Stomach (tissue), 9 donors: Measurements from ENCODE around the gene PLXNB1. TPM values are rescaled to one million over a fixed set of nuclear protein-coding genes. Genes with fewer than 3 reads are reported as not detected.

Source experiments
- DNase-seq, 2 donors: peaks; one replicate each; pipeline versions ENCODE4 v3.0.0 to v3.0.0-alpha.2; 2013 to 2019
- H3K27ac ChIP-seq, 5 donors: fragments of 200-600 bp in 4 of 5; sonication (generic) in 4 of 5; one replicate each; pipeline ENCODE4 v1.5.1; 2013 to 2019; ENCODE audit warnings: mild to moderate bottlenecking in 1 of 5, moderate library complexity in 1 of 5
- H3K27me3 ChIP-seq, 3 donors: fragments of 200-600 bp; sonication (generic); one replicate each; pipeline ENCODE4 v1.5.1; 2017 to 2019; ENCODE audit warnings: mixed run types in 1 of 3
- H3K36me3 ChIP-seq, 4 donors: fragments of 200-600 bp; sonication (generic); 1 replicate in 3 of 4; 2 replicates in 1 of 4; pipeline ENCODE4 v1.5.1; 2016 to 2019
- H3K4me1 ChIP-seq, 4 donors: fragments of 200-600 bp; sonication (generic); one replicate each; pipeline ENCODE4 v1.5.1; 2016 to 2019
- H3K4me3 ChIP-seq, 4 donors: fragments of 200-600 bp; sonication (generic) in 3 of 4; one replicate each; pipeline ENCODE4 v1.5.1; 2016 to 2019; ENCODE audit warnings: mild to moderate bottlenecking in 1 of 4
- H3K9me3 ChIP-seq, 4 donors: fragments of 200-600 bp; sonication (generic); one replicate each; pipeline ENCODE4 v1.5.1; 2016 to 2019
- EP300 ChIP-seq: sonication (generic); formaldehyde crosslinking; IDR thresholded peaks from one replicate; pipeline ENCODE4 v1.6.1; 2017; ENCODE audit warnings: antibody characterized with exemption
- POLR2A ChIP-seq, 4 donors: fragments of 450-650 bp; IDR thresholded peaks; one replicate each; pipeline ENCODE4 v1.6.1; 2016; ENCODE audit warnings: antibody characterized with exemption in 4 of 4, control low read depth in 2 of 4, mild to moderate bottlenecking in 1 of 4, moderate library complexity in 1 of 4
- POLR2AphosphoS5 ChIP-seq, 3 donors: sonication (generic); formaldehyde crosslinking; IDR thresholded peaks; one replicate each; pipeline ENCODE4 v1.6.1; 2016; ENCODE audit warnings: antibody characterized with exemption in 3 of 3
- WGBS, 5 donors: extraction: QIAGEN DNeasy Blood & Tissue Kit in 3 of 5; methylation state at CpG; one replicate each; pipeline versions ENCODE4 v1.1.5 to v1.1.7; 2013 to 2018; 5-methylcytosine and 5-hydroxymethylcytosine counted together
- intact Hi-C: fragments of 100-400 bp; cut with DNase I; formaldehyde crosslinking; loops from one replicate; pipeline ENCODE4 v1.15.1; 2023; ENCODE audit warnings: low total_unique reads
- polyA plus RNA-seq, 3 donors: library from polyadenylated mRNA; stranded (reverse); fragments of 200-250 nt; gene quantifications; one replicate each; pipeline ENCODE4 v1.2.3, GENCODE V29; 2013
- total RNA-seq, 5 donors: library from RNA; depleted of rRNA; stranded (reverse); fragments of >200 nt; gene quantifications; one replicate each; pipeline versions ENCODE4 v1.1.0 to v1.2.3, GENCODE V29; 2014 to 2016
- TF ChIP-seq, protein P1 (sequence below), 7 experiments: fragments of 450-650 bp in 4 of 7; fragments of 200-600 bp in 3 of 7; sonication (generic) in 3 of 7; IDR thresholded peaks; one replicate each; pipeline ENCODE4 v1.5.1; 2016 to 2019; ENCODE audit warnings: antibody characterized with exemption in 7 of 7, control low read depth in 2 of 7, mild to moderate bottlenecking in 1 of 7
- donor health status: healthy with polysubstance abuse.
- donor health status: Bipolar disorder and iron deficiency.
- donor health status: healthy.

The PLXNB1 gene
- total and polyA plus RNA-seq, 8 donors: 13.9 to 874 (median 135) TPM

DNA sequence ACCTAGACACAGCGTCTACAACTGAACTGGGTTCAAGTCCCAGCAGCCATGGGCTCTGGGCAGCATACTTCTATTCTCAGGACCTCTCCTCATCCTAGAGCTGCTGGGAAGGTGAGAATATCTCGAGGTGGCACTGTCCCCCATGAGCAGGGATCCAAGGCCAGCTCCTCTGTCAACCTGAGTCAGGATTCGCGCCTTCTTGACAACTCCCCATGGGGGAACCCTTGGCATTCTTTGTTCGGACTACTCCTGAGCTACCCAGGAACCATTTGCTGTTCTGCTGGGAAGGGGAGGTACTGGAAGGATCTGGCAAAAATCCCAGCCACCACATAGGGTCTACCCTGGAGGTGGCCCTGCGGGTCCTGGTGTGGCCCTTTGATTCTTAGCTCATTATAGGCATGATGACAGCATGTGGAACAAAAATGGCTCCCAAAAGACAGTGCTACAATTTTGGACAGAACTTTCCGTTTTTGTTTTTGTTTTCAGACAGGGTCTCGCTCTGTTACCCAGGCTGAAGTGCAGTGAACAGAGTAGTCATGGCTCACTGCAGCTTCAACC lies 22.3 kb downstream of the PLXNB1 start:
- no peaks in the 10 kb centered on the region for H3K9me3 ChIP-seq
- WGBS, 5 donors: 83 to 91% (median 90%) methylated on average over 8 of the region's 8 CpGs
- peaks cover 0 to 4% (median 2%) of the 10 kb centered on the region in 4 donors for H3K4me1 ChIP-seq
- intact Hi-C loops: no loop called here
- peak in 1 of 2 donors; percentile 0 for DNase-seq
- no peak overlapping the region for H3K4me3 ChIP-seq
- H3K27ac ChIP-seq: peak overlapping the region in 1 of 5 donors; percentile 24
- H3K27me3 ChIP-seq: no peaks in the 10 kb centered on the region
- H3K36me3 ChIP-seq: peaks cover 74 to 99% (median 92%) of the 10 kb centered on the region in 4 donors
- TF ChIP-seq POLR2AphosphoS5 (IDR thresholded peaks at IDR 0.05): no peak
- TF ChIP-seq POLR2A (IDR thresholded peaks at IDR 0.05): no peak
- TF ChIP-seq EP300: no peak
- TF ChIP-seq, protein P1, sequence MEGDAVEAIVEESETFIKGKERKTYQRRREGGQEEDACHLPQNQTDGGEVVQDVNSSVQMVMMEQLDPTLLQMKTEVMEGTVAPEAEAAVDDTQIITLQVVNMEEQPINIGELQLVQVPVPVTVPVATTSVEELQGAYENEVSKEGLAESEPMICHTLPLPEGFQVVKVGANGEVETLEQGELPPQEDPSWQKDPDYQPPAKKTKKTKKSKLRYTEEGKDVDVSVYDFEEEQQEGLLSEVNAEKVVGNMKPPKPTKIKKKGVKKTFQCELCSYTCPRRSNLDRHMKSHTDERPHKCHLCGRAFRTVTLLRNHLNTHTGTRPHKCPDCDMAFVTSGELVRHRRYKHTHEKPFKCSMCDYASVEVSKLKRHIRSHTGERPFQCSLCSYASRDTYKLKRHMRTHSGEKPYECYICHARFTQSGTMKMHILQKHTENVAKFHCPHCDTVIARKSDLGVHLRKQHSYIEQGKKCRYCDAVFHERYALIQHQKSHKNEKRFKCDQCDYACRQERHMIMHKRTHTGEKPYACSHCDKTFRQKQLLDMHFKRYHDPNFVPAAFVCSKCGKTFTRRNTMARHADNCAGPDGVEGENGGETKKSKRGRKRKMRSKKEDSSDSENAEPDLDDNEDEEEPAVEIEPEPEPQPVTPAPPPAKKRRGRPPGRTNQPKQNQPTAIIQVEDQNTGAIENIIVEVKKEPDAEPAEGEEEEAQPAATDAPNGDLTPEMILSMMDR (IDR thresholded peaks at IDR 0.05): no peak

DNA sequence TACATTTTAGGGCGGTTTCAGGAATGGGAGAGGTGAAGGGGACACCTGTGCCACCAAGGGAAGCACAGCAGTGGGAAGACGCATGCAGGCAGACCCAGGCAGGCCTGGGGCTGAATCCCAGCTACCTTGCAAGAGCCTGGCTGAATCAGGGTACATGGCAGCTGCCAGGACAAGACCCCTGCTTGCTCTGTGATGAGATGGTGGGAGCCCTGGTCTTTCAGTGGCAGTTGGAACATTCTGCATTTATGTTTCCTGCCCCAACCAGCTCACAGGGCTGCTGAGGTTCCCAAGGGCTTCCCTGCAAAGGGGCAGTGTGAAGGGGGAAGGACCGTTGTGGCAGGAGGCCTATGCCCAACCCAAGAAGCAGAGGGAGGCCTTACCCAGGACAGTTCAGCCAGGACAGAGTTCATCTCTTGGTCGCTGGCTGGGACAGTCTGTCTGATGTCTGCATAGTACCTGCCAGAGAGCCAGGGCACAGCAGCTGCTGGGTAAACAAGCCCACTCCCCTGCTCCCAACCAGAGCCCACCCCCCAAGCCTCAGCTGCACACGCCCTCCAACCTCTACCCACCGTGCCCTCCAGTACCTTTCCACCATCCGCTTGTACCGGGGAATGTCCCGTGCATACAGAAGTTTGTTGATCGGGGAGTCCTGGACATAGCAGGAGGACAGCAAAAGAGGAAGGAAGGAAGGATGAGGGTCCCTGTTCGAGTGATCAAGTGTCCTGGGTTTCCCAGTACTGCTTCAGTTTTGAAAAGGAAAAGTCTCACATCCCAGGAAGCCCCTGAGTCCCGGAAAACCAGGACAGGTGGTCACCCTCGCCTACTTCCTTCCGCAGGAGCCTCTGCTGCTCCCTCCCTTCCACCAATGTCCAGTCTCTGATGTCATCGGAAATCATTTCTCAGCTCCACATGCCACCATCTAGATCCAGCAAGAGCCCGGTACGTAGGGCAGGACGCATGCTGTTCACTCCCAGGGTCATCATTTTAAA lies 23.1 kb downstream of the PLXNB1 start:
- Histone ChIP-seq H3K9me3 (no peaks in the 10 kb centered on the region), H3K27ac (peak overlapping the region in 1 of 5 donors; percentile 87), H3K4me1 (peaks cover 0 to 13% (median 7%) of the 10 kb centered on the region in 4 donors), H3K36me3 (peaks cover 65 to 90% (median 83%) of the 10 kb centered on the region in 4 donors), H3K27me3 (no peaks in the 10 kb centered on the region), H3K4me3 (no peak overlapping the region)
- TF ChIP-seq, protein P1 (IDR thresholded peaks at IDR 0.05): no peak
- TF ChIP-seq POLR2AphosphoS5 (IDR thresholded peaks at IDR 0.05) (no peak), EP300 (no peak), POLR2A (IDR thresholded peaks at IDR 0.05) (no peak)
- DNase-seq: peak; percentile 2 to 11
- intact Hi-C loops: no loop called here
- WGBS, 5 donors: 85 to 90% (median 88%) methylated on average over 17 to 18 of the region's 18 CpGs

DNA sequence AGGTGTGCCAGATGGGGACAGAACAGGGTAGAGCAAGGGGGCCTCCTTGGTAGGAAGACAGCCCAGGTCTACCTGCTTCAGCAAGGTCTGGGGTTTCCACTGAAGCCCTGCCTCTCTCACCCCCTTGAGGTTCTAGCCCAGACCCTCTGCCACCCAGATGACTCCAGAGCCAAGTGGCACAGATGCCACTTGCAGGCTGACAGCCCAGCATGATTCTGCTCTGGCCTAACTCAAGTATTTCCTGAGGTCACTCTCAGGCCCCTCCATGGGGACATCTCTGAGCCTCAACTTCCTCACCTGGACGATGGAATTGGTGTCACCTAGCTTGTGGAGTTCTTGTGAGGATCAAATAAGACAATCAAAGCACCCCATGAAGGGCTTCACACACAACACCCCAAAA lies 23.9 kb downstream of the PLXNB1 start:
- Histone ChIP-seq H3K27me3 (no peaks in the 10 kb centered on the region), H3K9me3 (no peaks in the 10 kb centered on the region), H3K4me3 (no peak overlapping the region), H3K4me1 (peaks cover 0 to 21% (median 15%) of the 10 kb centered on the region in 4 donors), H3K36me3 (peaks cover 58 to 82% (median 75%) of the 10 kb centered on the region in 4 donors), H3K27ac (peak overlapping the region in 1 of 5 donors; percentile 87)
- peak in 1 of 2 donors; percentile 1 for DNase-seq
- 73 to 81% (median 76%) methylated on average over 1 of the region's 1 CpG for WGBS, 5 donors
- no peak for TF ChIP-seq EP300
- TF ChIP-seq, protein P1 (IDR thresholded peaks at IDR 0.05): no peak
- no peak for TF ChIP-seq POLR2AphosphoS5 (IDR thresholded peaks at IDR 0.05)
- TF ChIP-seq POLR2A (IDR thresholded peaks at IDR 0.05): no peak
- intact Hi-C loops: no loop called here

GRCh38 chr3:48405343-48405881 lies 24.5 kb downstream of the PLXNB1 start:
- TF ChIP-seq POLR2A (IDR thresholded peaks at IDR 0.05) (no peak), POLR2AphosphoS5 (IDR thresholded peaks at IDR 0.05) (no peak), EP300 (no peak)
- TF ChIP-seq, protein P1 (IDR thresholded peaks at IDR 0.05): no peak
- Histone ChIP-seq H3K36me3 (peaks cover 52 to 77% (median 70%) of the 10 kb centered on the region in 4 donors), H3K27me3 (no peaks in the 10 kb centered on the region), H3K27ac (peak overlapping the region in 1 of 5 donors; percentile 87), H3K4me3 (no peak overlapping the region), H3K9me3 (no peaks in the 10 kb centered on the region), H3K4me1 (peaks cover 0 to 21% (median 16%) of the 10 kb centered on the region in 4 donors)
- DNase-seq: peak in 1 of 2 donors; percentile 24
- WGBS, 5 donors: 78 to 91% (median 85%) methylated on average over 8 to 13 of the region's 13 CpGs
- intact Hi-C loops: no loop called here
